Daoy (cell line): ENCODE results near the gene SPRED2. TPM values are rescaled to one million over a fixed set of nuclear protein-coding genes. Genes with fewer than 3 reads are reported as not detected.

Experiments used
- DNase-seq: peaks from one replicate; pipeline ENCODE4 v3.0.0-alpha.2; 2015; ENCODE audit warnings: low read depth
- total RNA-seq: library from RNA; depleted of rRNA; stranded (reverse); fragments of >200 nt; shearing (Covaris generic); gene quantifications from 2 replicates; pipeline ENCODE4 v1.2.3, GENCODE V29; 2014

Gene SPRED2
- total RNA-seq, 1 experiment from 2014 or later = 6.9 TPM

- DNase-seq = no peak
These were observed 121.3 kb downstream of the SPRED2 start for GRCh38 chr2:65311049-65311448.

- DNase-seq = no peak
These were observed 122.7 kb downstream of the SPRED2 start for GRCh38 chr2:65309699-65310098.

- no peak for DNase-seq
These were observed 126.5 kb downstream of the SPRED2 start for GRCh38 chr2:65305934-65306333.

- DNase-seq = peak; percentile 87
These were observed 131.4 kb downstream of the SPRED2 start for GRCh38 chr2:65300761-65301711.

GRCh38 chr2:65300134-65300760 lies 132.2 kb downstream of the SPRED2 start:
- DNase-seq = peak; percentile 49

GRCh38 chr2:65299246-65299645 lies 133.2 kb downstream of the SPRED2 start:
- peak; percentile 82 for DNase-seq

GRCh38 chr2:65298089-65298488 lies 134.3 kb downstream of the SPRED2 start:
- DNase-seq = no peak

GRCh38 chr2:65297544-65297943 lies 134.9 kb downstream of the SPRED2 start:
- no peak for DNase-seq

- no peak for DNase-seq
These were observed 135.4 kb downstream of the SPRED2 start for GRCh38 chr2:65296971-65297370.

GRCh38 chr2:65294701-65295100 lies 137.7 kb downstream of the SPRED2 start:
- DNase-seq = no peak

GRCh38 chr2:65294136-65294535 lies 138.3 kb downstream of the SPRED2 start:
- no peak for DNase-seq

- DNase-seq = no peak
These were observed 139.0 kb downstream of the SPRED2 start for GRCh38 chr2:65293376-65293775.

GRCh38 chr2:65292461-65293011 lies 139.9 kb downstream of the SPRED2 start:
- DNase-seq = no peak

GRCh38 chr2:65292106-65292400 lies 140.3 kb downstream of the SPRED2 start:
- no peak for DNase-seq

- no peak for DNase-seq
These were observed 140.9 kb downstream of the SPRED2 start for GRCh38 chr2:65291216-65292105.

- DNase-seq = no peak
These were observed 145.0 kb downstream of the SPRED2 start for GRCh38 chr2:65287364-65287763.

GRCh38 chr2:65282477-65283053 lies 149.8 kb downstream of the SPRED2 start:
- no peak for DNase-seq

- no peak for DNase-seq
These were observed 150.6 kb downstream of the SPRED2 start for GRCh38 chr2:65281627-65282351.

GRCh38 chr2:65279756-65280155 lies 152.6 kb downstream of the SPRED2 start:
- DNase-seq = no peak

- DNase-seq = peak; percentile 67
These were observed 153.8 kb downstream of the SPRED2 start for GRCh38 chr2:65278531-65278981.
